NCI-H2029 (cell line): Measurements from ENCODE around the gene WASF3.
A peak's percentile ranks its signal among the peaks of the same experiment; 100 is the strongest.

Experiments
- DNase-seq: peaks from one replicate; lab custom pipeline; 2025; lab: John Stamatoyannopoulos, UW

The WASF3 gene

DNA sequence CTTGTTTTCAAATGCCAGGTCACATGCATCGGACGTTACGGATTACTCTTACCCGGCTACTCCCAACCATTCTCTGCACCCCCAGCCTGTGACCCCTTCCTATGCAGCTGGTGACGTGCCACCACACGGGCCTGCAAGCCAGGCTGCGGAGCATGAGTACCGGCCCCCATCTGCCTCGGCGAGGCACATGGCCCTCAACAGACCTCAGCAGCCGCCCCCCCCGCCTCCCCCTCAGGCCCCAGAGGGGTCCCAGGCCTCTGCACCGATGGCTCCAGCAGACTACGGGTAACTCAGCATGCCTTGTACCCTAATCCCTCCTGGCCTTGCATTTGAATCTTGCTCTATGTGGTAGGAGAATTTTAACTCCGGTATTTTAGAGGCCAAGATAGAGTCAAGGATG lies 123.6 kb downstream of the WASF3 start:
- no peak for DNase-seq

DNA sequence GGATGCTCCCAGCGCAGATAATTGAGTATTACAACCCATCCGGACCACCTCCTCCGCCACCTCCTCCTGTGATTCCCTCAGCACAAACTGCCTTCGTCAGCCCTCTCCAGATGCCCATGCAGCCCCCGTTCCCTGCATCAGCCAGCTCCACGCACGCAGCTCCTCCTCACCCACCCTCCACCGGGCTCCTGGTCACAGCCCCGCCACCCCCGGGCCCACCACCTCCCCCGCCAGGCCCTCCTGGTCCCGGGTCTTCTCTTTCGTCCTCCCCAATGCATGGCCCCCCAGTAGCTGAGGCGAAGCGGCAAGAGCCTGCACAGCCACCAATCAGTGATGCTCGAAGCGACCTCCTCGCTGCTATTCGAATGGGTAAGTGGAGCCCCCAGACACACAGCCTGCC lies 125.1 kb downstream of the WASF3 start:
- no peak for DNase-seq

DNA sequence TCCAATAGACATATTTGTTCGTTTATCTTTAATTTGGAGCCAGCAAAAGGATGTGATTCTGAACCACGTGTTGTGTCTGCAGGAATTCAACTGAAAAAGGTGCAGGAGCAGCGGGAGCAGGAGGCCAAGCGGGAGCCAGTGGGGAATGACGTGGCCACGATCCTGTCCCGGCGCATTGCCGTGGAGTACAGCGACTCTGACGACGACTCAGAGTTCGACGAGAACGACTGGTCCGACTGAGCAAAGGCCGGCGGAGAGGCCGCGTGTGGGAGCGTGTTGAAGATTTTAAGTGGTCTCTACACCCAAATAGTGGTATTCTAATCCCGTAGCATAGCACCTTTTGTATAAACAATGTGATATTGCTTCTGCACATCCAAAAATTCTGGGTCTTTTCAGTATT lies 128.1 kb downstream of the WASF3 start:
- DNase-seq: no peak

DNA sequence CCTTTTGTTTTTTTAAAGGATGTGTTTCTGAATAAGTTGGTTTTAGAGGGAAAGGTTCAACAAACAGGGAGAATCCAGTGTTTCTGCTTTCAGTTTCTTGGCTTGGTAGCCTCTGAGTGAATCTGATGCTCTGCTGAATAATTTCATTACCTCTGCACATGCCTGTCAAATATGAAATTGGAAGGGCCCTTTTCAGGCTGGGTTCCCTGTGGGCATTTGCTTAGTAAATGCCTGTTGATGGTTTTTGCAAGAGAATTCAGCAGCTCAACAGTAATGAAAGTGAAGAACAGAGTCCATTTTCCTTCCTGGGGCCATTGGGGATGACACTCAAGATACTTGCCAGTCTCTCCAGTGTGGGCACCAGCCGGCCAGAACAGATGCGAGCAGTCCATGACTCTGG lies 128.8 kb downstream of the WASF3 start:
- no peak for DNase-seq

DNA sequence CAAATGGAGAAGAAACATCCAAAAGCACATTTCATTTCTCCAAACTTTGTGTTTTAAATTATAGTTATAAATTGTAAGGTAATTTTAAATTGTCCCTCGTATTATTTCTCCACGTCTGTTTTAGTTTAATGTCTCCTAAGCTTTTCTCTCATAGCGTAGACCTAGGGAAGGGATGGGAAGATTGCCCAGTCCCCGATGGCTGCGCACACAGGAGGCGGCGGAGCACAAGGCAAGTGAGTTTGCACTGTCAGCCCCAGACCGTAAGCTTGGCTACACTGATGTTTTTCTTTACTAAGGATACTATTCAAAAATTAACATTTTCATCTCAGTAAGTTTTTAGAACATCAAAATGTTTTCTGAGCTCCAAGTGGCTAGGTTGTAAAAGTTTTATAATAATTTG lies 130.8 kb downstream of the WASF3 start:
- DNase-seq: no peak

DNA sequence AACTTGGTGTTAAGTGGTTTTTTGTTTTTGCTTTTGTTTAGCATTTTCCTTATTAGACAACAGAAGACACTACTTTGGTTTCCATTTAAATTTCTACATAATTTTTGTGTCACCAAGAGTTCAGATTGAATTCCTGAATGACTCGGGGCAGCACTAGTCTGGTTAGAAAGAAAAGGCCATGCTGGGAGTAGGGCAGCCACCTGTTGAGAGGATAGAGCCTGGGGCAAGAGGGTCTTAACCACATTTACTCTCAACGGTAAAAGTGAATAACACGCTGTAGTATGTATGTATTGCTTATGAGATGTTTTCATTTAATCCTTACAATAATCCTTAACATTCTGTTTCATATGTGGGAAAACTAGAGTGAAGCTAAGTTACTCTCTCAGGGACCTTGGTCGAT lies 131.5 kb downstream of the WASF3 start:
- DNase-seq: no peak

DNA sequence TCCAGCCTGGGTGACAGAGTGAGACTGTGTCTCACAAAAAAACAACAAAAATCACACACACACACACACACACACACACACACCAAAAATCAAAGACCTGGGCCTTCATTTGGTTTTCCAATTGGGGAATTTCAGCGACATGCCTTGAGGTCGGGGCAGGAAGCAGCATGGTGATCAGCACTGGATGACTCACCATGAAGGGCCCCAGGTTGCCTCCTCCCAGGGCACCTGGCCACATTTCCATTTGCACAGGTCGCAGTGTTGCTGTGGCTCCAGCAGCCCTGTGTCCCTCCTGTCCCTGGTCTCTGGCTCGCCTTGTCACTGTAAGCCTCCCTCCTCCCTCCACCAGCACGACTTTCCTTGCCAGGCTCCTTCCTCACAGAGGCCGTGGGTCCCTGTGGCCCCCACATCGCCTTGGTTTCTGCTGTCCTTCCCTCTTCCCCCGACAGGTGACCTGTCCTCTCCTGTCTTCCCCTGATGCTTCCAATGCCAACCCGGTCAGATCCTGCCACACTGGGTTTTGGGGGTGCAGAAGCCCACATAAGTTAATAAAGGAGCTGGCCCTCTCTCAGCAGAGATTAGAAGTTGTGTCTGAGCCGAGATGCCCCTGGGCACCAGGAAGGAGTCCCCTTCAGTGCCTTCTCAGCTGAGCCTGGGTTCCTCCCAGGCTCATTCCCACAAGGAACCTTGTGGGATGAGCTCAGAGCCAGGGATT lies 136.4 kb downstream of the WASF3 start:
- DNase-seq: no peak

DNA sequence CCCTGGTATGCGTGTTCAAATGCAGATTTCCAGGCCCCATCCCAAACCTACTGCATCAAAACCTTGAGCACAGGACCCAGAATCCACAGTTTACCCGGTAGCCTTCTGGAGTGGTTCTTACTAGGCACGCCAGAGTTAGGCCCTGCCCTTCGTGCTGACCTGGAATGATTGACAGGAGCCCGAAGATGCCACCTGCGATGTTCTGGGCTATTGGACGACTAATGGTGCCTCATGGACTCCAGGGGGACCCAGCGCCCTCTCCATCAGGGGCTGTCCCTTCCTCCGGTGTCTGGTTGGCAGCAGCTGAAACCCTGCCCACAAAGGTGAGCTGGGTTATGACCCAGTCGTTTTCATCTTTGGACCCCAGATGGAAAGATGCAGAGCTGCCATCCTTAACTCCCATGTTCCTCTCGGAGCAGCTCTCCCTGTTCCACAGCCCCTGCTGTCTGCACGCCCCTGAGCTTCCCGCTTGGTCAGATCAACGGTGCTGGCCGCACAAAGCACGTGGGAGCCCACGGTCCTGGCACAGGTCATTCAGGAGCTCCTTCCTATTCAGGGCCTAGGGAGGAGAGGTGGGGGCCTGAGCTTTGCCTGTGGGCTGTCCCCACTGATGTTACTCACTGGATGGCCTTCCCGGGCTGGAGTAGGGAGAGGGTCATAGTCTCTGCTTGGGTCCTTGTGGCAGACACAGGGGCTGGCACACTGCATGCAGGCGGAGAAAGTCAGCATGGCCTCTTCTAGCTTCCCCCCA lies 137.3 kb downstream of the WASF3 start:
- DNase-seq: no peak

DNA sequence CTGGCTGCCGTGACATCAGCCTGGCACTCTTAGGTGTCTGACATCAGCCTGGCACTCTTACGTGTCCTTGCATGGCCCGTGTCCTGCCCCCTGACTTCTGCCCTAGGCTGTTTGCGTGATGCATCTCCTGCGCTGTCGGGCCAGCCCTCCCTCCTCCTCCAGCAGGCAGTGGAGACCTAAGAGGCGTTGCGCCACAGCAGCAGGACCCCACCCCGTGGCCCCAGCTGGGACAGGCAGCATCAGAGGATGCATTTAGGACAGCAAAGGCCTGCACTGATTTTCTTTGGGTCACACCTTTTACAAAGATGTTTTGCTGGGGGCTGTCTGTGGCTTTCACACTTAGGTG lies 137.8 kb downstream of the WASF3 start:
- DNase-seq: no peak

DNA sequence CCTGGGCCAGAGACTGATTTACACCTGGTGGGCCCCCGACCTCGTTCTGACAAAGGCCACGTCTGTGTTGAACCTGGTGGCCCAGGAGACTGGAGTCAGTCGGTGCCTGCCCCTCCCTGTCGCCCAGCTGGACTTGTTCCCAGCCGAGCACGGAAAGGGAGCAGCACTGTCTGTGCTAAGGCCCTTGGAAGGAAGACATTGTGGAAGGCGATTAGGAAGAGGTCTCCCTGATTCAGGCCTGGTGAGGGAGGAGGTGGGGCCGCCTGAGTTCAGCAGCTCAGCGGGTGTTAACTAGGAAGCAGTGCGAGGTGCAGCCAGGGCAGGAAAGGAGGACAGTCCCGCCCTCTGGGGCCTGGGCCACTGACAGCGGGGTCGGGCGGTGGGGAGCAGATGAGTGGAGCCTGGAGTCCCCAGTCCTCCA lies 138.4 kb downstream of the WASF3 start:
- DNase-seq: no peak

DNA sequence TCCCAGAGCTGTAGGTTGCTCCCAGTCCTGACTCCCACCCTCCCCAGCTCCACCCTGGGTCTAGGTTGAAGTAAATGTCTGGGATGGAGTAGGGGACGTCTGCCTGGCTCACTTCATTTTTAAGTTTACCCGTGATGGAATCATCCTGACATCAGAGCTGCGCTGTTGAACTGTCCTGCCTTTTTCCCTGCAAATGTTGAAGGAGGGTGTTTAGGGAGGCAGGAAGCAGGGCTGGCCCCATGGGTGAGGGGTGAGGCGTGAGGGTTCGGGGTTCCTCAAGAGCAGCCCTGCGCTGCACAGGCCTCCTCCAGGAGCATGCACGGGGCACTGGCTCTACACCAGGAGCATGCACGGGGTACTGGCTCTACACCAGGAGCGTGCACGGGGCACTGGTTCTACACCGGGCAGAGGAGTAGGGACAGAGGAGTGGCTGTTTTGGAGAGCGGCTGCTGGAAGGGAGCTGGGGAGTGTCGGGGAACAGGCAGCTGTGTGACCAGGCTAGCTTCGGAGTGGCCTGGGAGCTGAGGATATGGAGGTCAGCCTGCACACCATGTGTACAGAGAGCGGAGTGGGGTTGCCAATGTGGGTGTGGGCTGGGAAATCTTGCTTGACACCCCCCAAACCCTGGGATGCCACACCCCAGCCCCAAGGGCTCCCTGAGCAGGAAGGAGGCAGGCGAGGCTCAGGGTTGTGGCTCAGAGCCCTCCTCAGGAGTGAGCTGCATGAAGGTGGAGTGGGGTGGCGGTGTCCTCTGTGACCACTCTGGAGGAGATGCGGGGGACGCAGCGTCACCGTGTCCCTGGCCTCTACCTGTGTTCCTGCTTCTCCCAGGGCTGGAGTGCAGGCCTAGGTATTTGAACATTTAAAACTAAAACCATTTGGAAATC lies 139.8 kb downstream of the WASF3 start:
- no peak for DNase-seq

DNA sequence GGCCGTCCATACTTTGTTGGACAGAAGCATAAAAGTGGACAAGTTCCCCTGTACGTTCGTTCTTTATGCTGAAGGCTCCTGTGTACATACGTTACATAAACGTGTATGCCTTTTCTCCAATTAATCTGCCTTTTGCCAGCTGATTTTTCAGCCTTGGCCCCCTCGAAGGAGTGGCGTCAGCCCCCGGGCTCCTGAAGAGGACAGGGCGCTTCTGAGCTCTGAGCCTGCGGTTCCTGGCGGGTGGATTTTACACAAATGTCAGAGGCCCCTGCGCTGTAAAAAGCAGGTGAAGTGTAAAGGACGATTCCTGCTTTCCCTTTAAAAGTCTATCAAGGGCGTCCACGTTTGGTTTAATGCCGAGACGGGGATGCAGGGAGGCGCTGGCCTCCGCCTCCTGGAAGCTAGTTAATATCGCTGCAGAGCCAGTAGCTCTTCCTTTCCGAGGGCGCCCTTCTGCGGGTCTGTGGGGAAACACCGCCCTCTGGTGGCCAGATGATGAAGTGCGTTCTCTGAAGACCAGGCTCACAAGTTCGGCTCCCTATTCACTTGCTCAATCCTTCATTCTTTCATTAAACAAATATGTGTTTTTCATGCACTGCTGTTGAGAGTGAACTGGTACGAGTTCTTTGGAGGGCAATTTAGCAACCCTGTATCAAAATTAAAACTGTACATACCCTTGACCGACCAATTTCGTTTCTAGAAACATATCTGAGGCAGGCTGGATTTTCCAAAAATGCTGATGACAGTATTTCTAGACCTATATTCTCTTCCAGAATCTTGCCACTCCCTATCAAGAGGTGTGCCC lies 141.1 kb downstream of the WASF3 start:
- peak; percentile 32 for DNase-seq

DNA sequence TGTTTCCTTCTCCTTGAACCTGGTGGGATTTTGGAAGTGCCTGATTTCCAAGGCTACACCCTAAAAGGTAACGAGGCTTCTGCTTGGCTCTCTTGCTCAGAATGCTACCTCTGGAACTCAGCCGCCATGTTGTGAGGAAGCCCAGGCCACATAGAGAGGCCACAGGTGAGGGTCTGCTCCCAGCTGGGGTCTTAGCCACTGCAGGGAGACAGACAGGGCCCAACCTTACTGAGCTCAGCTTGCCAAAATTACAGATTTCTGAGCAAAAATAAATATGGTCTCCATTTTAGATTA lies 141.7 kb downstream of the WASF3 start:
- DNase-seq: no peak

DNA sequence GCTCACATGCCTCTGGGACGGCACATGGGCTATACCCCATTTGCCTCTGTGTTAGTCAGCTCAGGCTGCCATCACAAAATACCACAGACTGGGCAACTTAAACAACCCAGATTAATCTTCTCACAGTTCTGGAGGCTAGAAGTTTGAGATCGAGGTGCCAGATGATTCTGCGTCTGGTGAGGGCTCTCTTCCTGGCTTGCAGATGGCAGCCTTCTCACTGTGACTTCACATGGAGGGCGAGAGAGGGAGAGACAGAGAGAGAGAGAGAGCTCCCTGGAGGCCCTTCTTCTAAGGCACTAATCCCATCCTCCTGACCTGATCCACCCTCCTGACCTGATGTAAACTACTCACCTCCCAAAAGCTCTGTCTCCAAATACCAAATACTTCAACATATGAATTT lies 148.1 kb downstream of the WASF3 start:
- DNase-seq: no peak

DNA sequence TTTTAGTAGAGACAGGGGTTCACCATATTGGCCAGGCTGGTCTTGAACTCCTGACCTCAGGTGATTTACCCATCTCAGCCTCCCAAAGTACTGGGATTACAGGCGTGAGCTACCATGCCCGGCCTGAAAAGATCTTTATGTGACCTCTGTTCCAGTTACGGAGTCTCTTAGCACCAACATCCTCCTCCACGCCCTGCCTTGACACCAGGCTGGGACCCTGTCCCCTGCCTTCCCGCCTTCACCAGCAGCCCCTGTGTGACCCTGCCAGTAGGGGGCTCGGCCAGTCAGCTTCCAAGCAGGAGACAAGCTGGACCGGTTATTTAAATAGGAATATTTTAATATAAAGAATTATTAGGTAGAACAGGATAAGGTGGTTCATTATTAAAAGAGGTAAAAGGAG lies 148.9 kb downstream of the WASF3 start:
- no peak for DNase-seq

DNA sequence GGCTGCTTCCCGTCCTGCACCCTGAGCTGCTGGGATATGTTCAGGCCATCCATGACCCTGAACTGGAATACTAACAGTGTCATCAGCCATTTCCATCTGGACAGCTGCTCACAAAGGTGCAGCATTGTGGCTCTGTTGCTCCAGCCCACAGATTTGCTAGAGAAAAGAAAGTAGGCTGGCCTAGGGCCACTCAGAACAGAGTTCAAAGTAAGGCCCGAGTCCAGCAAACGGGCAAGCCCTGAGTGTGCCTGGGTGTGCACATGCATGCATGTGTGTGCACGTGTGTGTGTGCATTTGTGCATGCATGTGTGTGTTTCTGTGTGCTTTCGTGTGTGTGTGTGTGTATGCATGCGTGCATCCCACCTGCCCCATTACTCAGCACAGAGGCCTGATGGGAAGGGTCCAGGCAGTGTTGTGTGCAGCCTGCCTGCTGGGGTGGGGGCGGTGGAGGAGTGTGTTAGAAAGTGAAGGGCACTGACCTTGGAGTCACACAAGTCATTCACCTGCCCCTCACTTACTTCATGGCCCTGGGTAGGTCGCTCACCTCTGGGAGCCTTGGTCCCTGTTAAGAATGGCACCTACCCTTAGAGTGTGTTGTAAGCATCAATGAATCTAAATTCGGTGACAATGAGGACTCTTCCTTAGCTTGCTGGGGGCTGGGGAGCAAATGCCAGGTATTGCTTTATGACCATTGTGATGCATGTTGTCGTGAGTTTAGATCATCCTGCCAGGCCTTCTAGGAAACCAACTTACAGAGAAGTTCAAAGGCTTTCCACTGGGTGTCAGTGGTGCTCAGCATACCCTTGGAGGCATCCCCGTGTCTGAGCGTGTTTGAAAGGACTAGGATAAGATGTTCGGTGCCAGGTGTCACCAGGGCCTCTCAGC lies 149.9 kb downstream of the WASF3 start:
- peak; percentile 19 for DNase-seq

DNA sequence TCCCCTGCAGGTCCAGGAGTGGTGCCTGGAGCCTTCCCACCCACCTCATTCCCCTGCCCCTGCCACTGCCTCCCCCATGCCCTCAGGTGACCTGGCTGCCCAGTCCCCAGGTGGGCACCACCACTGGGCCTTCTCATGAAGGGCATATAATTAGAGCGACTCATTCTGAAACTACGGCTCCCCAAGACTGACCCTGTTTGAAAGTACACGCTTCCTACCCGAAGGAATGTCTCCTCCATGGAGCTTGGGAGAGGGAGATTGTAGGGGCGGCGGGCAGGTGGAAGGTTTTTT lies 150.5 kb downstream of the WASF3 start:
- DNase-seq: no peak

DNA sequence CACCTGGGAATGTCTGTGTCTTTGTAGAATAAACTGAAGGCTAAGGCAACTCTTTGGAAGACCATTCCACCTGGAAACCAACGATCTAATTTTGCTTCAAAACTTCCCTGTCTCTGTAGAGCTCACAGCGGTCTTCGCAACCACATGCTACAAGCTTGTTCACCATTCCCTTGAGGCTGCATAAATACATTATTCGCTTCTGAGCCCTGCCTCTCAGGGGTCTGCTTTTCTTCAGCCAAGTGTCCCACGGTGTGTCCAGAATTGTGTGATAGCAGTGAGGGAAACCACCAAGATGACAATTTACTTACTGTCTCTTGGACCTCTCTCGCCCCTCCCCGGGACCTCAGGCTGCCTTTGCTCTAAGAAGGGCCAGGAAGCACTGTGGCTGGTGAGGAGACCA lies 152.0 kb downstream of the WASF3 start:
- DNase-seq: no peak

DNA sequence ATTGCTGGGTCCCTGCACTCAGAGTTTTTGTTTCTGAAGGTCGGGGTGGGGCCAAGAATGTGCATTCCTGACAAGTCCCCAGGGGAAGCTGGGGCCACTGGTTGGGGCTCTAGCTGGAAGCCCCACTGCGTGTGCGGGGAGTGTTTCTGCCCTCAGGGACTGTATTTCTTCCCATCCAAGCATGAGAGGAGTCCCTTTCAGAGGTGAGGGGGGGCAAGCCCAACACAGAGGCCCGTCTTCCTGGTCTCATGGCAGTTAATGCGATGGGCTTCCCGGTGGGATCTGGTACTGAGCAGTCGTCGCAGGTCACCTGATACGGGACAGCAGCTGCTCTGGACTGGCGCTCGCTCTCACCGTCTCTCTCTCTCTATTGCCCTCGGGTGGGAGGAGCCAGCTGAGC lies 152.7 kb downstream of the WASF3 start:
- DNase-seq: no peak

DNA sequence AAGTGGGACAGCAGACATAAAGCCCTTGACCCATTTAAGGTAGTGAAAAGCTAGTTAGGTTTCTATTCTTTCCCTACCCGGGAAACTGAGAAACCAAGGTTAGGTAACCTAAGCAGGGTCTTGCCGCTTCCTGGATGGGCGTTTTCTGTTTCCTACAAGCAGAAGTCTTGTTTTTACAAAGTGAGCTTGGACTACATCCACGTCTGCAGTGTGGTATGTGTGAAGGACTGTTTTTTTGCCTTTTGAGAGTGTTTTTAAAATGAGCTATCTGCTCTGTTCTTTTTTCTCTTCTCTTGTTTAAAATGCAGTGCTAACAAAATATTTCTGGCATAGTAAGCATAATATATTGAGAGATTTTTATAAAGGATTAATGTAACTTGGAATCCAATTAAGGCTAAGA lies 153.7 kb downstream of the WASF3 start:
- no peak for DNase-seq

DNA sequence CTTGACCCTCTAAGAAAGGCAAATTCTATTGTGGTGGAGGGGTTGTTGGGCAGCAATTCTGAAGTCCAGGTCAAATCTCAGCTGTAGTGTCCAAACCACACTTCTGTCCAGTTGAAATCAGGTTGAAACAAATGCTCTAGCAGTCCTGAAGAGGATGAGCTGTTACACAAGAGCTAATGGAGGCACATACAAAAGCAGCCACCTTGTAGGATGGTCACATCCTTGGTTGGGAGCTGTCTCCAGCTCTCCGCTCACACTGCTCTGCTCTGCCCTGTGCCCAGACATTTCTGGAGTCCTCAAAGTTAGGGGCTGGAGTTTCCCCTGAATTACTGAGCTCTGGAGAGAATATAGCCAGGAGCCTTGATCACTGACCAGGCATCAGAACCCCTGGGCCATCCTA lies 155.9 kb downstream of the WASF3 start:
- DNase-seq: no peak

DNA sequence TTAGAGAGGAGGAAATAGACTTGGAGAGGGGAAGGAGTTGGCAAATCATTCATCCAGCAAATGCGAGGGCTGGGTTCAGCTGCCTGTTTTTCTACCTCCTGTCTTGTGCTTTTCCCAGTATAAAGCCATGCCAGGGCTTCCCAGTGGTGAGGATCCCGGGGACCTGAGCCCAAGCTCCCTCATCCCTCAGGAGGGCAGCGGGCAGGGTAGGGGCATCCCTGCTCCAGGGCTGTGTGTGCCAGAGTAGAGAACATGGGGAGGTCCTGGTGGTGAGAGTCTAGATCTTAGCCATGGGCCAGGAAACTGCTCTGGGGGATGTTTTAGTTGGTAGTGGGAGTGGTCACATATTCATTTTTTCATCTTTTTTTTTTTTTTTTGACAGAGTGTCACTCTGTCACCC lies 159.5 kb downstream of the WASF3 start:
- no peak for DNase-seq
